G401.6 (cell line): ENCODE results near the gene PTK6.
"Not testable (repeated sequence)": the region's sequence is repeated elsewhere in the genome, so short reads cannot be mapped to it uniquely, and the experiment has no call there.

Experiments used
- FAIRE-seq: peaks from 2 replicates; lab custom pipeline; 2012; peaks lifted over from hg19 to GRCh38; lab: Jason Lieb, UNC

Gene PTK6

DNA sequence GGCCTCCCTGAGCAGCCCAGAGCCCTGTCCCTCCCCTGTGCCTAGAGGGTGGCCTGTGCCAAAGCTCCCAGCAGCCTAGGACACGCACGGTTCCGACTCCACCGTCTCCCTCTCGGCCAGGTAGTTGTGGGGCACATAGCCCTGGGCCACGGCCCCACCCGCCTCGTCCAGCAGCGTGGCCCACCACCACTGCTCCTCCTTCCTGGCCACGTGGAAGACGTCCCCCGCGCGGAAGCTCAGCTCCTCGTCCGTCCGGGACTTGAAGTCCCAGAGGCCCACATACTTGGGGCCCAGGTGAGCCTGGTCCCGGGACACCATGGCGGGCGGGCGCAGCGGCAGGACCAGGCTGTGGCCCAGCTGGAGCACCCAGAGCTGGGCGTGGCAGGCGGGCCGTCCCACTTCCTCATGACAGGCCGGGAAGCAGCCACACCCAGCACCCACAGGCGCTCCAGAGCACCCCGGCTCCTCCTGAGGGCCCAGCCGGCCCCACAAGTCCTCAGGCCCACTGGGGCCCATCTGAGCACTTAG lies at the start of gene PTK6:
Gene PTK6, minus strand, starts transcription at position 380 of the 528 bp plus-strand sequence. Its CDS starts 62 bp downstream, at position 318.
- FAIRE-seq: no peak

DNA sequence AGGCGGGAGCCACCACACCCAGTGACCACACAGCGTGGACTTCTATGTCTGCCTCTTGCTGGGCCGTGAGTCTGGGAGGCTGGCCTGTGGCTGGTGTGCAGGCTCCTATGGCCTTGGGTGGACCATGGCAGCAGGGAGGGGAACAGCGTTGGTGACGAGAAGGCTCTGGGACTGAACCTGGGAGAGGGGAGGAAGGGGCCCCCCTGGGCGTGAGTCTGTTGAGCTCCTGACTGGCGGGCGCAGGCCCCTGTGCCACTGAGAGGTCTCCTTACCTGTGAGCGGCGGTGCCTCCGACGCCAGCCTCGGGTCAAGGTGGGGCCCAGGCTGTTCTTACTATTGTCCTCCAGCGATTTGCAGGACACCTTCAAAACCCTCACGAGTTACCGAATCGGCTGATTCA lies 49.6 kb upstream of the PTK6 start:
- FAIRE-seq: no peak

DNA sequence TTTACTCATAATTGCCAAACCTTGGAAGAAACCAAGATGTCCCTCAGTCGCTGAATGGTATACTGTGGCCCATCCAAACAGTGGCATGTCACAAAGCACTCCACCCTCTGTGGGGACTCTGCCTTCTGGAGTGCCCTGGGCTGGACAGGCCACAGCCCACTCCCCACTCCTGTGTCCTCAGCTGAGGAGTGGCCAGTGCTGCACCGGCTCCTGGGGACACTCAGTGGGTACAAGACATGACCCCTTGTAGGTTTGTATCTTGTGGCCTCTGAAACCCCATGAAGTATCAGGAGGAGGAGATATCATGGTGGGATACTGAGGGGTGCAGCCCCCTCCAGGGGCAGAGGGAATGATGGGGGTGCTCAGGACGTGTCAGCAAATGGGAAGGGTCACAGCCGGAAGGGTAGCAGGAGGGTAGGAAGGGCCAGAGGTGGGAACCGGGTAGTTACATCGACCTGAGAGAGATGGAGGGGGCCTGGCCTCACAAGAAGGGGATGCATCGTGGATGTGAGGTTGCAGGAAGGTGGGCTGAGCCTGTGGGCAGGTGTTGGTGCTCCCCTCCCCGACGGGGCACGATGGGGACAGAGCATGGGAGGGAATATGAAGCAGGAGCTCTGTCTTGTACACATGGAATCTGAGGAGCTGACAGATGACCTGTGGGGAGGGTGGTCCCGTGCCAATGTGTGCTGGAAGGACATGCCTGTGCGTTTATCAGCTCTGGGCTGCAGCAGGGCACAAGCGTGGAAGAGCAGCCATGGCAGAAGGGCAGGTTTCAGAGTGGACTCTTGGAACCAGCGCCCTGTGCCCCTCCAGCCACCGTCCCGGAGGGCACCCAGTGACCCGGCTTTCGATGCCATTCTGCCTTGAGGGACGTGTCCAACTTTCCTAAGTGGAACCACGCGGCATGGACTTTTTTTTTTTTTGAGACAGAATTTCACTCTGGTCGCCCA lies 48.7 kb upstream of the PTK6 start:
- FAIRE-seq: no peak

DNA sequence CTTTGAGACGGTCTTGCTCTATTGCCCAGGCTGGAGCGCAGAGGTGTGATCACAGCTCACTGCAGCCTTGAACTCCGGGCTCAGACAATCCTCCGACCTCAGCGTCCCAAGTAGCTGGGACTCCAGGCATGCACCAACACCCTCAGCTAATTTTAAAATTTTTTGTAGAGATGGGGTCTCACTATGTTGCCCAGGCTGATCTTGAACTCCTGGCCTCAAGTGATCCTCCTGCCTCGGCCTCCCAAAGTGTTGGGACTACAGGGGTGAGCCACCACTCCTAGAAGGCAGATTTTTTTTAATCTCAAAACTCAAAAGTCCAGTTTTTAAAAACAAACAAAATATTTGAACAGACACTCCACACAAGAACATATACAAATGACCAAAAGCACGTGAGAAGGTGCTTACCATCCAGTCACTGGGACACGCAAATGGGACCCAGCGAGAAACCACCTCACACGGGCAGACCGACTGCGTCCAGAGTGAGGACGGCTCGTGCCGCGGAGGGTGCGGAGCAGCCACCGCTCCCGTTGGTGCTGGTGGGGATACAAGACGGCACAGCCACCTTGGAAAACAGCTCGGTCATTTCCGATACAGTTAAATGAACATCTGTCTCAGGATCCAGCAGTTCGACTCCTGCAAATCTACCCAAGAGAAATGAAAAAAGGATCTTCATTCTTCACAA lies 45.3 kb upstream of the PTK6 start:
- FAIRE-seq: no peak

DNA sequence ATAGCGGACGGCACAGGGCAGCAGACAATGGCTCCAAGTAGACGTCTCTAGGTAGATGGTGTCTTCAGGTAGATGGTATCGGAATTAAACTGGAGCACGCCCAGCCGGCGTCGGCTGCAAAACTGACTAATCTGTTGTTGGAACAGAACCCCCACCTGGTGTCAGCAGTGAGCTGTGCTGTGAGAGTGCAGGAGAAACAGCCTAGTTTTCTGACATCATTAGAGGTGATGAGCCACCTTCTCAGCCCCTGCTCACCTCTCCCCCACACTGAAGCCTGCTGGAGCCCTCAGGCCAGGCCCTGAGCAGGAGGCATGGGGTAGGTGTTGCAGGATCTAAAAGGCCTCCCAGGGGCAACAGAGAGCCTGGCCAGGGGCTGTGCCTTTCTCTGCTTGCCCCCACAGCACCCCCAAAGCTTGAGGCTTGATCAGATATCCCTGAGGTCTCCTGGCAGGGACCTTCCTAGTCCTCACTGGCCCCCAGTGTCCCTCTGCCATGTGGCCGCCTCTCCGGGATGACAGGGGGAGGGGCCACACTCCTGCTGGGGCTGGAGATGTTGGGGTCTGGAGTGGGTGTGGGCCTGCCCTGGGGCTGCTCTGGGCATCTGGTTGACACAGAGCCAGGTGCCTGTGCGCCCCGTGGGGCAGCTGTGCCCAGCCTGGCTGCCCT lies 43.8 kb upstream of the PTK6 start:
- no peak for FAIRE-seq

DNA sequence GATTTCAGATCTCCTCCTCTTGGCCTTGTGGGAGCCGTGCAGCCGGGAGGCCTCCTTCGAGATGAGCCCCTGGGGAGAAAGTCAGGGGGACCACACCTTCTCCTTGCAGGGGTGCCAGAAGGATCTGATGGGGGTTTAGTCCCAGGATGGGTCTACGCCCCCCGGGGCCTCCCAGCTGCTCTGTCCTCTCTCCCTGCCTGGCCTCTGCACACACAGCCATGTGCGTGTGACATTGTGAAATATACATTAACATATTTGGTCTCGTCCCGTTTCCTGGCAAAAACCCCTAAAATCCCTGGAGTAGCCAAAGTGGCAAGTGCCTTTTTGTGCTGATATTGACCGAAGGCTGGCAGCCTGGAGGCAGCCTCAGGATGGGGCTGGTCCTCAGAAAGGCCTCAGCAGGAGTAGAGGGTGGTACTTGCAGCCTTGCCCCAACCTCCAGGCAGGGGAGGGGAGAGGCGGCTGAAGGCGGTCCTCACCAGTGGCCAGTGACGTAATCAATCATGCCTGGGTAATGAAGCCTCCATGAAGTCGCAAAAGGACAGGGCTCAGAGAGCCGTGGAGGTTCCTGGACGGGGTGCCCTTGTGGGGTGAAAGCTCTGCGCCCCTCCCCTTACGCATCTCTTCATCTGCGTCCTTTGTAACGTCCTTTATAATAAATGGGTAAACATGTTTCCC lies 42.0 kb upstream of the PTK6 start:
- no peak for FAIRE-seq

DNA sequence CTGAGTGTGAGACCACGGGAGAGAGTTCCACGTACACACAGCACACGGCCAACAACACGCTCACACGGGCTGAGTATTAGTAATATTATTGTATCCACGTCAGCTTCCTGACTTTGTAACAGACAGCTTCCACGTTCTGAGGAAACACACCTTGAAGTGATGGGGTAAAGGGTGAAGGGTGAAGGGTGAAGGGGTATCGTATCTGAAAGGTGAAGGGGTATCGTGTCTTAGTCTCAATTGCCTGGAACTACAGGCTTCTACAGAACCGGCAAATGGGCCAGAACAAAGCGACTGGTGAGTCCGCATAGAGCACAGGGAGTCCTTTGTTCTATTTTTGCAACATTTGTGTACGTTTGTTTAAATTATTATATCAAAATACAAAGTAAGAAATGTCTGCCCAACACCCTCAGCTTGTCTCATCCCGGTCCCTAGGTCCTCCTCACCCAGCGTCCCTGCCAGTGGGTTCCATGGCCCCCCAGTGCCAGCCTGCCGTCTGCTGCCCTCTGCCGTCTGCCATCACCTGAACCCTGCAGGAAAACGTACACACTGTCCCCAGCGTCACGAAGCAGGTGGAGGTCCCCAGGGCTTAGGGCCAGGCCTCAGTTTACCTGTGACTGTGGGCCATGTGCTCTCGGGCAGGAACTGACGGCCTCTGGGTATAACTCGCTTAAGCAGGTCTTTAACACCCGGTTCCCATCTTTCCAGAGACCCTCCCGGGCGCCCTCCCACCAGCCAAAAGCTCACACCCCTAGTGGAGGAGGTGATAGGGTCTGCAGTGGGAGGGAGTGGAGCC lies 41.2 kb upstream of the PTK6 start:
- FAIRE-seq: no peak

DNA sequence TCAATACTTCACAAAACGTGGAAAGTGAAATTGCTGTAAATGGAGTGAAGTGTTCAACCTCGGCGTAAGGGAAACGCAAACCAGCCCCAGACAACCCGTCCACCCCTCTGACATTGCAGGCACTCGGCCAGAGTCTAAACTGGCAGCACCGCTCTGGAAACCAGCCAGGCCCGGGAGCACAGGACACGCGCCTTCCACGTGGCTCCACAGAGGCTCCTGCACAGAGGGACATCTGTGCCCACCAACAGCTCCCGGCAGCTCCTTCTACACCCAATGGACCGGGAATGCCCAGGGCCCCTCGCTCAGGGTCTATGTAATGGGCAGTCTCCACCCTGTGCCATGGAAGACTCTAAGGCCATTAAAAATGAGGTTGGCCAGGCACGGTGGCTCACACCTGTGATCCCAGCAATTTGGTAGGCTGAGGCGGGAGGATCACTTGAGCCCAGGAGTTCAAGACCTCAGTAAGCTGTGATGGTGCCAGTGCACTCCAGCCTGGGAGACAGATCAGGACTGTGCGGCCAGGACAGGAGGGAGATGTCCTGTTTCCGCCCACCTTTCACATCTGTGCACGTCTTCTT lies 40.2 kb upstream of the PTK6 start:
- no peak for FAIRE-seq

DNA sequence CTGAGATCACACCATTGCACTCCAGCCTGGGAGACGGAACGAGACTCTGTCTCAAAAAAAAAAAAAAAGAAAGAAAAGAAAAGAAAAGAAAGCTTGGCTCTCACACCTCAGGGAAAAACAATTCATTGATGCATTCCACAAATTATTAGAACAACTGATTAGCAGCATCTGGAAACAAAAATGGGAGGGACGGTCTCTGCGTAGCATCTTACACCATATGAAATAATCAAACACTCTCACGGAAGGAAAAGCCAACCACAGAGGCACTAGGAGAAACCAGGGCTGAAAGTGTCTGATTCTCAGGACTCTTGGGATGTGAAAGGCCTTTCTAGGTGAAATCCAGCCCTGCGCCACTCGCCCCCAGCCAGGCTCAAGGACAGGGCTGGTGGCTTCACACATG lies 39.1 kb upstream of the PTK6 start:
- FAIRE-seq: no peak

DNA sequence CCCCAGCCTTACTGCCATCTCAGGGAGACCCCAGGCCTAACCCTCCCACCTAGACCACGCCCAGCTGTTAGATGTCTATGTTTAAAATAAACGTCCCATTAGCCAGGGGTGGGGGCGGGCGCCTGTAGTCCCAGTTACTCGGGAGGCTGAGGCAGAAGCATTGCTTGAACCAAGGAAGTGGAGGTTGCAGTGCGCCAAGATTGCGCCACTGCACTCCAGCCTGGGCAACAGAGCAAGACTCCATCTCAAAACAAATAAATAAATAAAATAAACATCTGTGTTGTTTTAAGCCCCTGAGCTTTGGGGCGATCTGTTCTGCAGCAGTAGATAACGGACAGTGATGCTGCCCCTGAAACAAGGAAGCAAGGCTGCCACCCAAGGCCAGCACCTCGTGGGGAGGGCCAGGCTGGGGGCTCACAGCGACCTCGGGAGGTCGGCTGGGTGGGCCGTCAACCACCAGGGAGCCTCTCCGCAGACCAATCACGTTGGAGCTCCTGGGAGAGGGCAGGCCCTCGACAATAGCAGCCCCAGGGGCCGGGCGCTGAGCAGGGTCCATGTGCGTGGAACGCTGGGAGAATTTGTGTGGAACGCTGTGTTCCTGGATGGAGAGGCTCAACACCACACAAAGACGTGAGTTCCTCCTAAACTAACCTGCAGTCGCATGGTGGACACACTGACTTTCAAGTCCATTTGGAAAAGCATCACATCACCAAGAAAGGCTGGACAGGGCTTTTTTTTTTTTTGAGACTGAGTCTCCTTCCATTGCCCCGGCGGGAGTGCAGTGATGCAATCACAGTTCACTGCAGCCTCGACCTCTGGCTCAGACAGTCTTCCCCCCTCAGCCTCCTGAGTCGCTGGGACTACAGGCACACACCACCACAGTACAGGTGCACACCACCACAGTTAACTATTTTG lies 37.9 kb upstream of the PTK6 start:
- FAIRE-seq: no peak

DNA sequence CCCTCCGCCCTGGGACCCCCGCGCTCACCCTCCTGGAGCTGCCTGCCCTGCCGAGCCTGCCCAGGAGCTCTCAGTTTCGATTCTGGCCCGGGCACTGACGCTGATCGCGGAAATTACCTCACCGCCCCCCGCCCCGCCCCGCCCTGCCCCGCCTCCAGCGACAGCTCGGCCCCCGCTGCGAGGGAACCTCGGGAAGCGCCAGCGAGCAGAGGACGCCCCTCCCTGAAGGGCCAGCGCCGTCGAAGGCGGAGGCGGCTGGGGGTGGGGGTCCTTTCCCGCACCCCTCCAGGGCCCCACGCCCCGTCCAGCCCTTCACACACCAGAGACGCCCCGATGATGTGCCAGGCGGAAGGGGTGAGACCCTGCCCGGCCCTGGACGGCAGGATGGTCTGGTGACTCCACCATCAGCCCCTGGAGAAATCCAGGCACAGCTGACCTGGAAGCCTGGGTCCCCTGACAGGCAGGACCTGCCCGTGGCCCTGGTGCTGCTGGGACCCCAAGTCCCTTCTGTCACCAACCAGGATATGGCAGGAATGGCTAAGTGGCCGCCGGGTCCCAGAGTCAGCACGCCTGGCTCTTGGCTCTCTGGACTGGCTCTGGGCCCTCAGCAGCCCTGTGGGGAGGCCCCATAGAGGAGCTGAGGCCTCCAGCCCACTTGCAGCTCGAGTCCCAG lies 37.1 kb upstream of the PTK6 start, which contains the start of gene HELZ2:
Gene HELZ2, minus strand, starts transcription at position 84 of the 673 bp plus-strand sequence. CDS start 1,854 bp downstream, outside the sequence.
- FAIRE-seq: no peak

DNA sequence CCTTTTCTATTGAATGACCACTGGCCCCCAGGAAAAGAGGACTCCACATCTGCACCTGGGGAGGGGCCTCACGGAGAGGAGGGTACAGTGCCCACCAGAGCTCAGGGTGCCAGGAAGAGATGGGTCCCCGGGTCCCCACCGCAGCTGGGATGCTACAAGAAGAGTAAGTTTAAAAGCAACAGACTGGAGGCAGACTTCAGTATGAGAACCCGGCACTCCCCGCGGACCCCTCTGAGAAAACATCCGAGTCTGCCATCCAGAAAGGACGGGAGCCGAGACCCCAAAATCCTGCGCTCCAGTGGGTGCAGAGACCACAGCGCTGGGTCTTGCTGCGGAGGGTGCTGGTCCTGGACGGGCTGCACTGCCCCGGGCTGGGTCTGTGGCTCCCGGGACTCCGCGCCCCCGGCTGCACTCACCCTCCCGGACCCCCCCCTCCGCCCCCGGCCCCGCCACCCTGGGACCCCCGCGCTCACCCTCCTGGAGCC lies 36.5 kb upstream of the PTK6 start:
- no peak for FAIRE-seq

DNA sequence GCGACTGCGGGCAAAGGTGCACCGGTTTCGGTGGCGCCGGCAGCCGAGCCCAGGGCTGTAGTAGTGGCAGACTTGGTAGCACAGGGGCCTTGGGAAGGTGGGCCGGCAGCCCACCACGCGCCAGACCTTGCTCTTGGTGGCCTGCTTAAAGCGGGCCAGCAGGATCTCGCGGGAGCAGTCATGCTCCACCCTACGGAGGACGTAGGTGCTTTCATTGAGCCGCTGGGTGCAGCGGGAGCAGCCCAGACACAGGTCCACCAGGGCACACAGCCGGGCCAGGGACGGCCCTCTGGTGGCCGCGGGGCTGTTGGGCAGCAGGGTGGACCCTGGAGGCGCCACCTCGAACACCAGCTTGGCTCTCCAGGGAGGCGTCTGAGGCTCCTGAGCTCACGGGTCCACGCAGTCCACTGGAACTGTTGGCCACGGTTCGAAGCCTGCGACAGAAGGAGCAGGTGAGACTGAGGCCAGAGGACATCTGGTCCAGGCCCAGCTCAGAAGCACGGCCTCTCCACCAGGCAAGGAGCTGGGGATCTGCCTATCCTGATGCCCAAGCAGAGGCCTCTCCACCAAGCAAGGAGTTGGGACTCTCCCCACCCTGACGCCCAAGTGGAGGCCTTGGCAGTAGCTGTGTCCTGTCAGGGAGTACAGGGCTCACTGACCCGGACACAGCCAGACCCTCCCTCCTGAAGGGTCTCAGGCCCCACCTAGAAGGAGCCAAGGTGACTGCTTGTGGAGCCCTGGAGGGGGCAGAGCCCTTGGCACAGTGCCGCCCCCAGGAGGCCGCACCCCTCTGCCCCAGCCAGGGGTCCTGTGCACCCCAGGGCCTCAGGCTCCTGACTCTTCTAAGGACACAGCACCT lies 35.8 kb upstream of the PTK6 start:
- FAIRE-seq: no peak

DNA sequence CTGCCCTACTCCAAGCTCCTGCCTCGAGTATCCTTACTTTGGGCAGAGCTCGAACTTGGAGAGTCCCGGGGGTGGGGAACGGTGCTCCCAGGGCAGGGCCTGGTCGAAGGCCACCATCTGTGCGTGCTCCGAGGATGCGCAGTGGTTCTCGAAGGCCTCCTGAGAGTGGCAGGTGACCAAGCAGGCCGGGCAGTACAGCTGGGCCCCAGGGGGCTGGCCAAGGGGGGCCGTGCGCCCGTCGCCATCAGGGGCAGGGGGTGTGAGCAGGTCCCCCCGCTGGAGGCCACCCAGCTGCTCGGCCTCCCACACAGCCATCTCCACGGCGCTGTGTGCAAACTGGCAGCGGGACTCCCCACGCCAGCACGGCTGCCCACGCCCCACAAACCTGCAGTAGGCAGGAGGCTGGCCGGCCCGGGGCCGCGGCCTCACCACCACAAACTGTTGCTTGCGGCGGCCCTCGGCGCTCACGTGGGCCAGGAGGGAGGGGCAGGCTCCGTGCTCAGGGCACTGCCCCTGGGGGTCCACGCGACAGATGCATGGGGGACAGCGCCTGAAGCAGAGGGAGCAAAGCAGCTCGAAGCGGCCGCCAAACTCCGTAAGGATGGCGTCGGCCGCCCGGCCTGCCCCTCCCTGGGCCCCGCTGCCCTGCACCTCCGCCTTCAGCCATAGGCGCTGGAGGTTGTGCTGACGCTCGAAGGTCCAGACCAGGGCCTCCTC lies 35.1 kb upstream of the PTK6 start:
- FAIRE-seq: no peak

DNA sequence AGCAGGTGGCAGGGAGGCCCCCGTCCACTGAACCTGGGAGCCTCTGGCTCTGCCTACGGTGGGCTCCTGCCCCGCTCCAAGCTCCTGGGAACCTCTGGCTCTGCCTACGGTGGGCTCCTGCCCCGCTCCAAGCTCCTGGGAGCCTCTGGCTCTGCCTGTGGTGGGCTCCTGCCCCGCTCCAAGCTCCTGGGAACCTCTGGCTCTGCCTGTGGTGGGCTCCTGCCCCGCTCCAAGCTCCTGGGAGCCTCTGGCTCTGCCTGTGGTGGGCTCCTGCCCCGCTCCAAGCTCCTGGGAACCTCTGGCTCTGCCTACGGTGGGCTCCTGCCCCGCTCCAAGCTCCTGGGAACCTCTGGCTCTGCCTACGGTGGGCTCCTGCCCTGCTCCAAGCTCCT lies 33.9 kb upstream of the PTK6 start:
- not testable (repeated sequence) for FAIRE-seq

DNA sequence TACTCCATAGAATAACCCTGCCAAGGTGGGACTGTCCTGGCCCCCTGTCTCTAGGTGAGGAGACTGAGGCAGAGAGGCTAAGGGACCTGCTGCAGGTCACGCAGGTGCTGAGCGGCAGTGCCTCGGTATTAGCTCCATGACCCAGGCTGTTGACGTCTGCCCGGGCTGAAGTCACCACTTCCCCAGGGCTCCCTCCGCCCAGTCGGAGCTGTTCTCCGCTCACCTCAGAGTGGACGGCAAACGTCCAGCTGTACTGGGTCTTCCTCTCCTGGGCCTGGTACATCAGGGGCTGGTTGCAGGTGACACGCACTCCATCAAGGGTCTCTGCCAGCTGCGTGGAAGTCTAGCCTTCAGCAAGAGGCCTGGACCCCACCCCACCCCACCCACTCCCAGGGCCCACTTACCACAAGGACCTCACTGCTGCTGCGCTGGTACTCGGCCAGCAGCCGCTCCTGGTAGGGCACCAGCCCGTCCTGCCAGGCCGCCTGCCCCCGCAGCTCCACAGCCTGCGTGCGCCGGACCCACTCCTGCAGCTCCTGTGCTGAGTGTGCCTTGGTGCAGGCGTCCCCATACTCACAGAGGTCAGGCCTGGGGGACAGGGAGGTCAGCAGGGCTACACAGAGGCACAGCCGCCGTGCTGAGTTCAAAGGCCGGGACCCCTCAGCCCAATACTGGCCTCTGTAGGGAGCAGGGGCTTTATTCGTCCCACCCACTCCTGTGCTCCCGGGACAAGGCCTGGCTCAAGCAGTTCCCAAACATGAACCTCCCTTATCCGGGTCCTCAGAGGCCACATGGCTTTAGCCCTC lies 33.3 kb upstream of the PTK6 start:
- no peak for FAIRE-seq
